Ectodermal cell (in vitro differentiated cells): ENCODE measurements around the gene PCNX2.

Source experiments
- H3K27ac ChIP-seq: 2 replicates; pipeline ENCODE4 v1.7.0; 2013; ENCODE audit warnings: mild to moderate bottlenecking, low read depth, low read length; ENCODE audit not compliant: insufficient read depth, poor library complexity, severe bottlenecking
- H3K27me3 ChIP-seq: 2 replicates; pipeline ENCODE4 v1.7.0; 2013; ENCODE audit warnings: mild to moderate bottlenecking, low read length; ENCODE audit not compliant: insufficient read depth, control insufficient read depth, poor library complexity, severe bottlenecking
- H3K36me3 ChIP-seq: one replicate; pipeline ENCODE4 v1.7.0; 2013; ENCODE audit warnings: low read length; ENCODE audit not compliant: control insufficient read depth, insufficient read depth
- H3K4me1 ChIP-seq: one replicate; pipeline ENCODE4 v1.7.0; 2013; ENCODE audit warnings: low read length; ENCODE audit not compliant: control insufficient read depth, insufficient read depth
- H3K4me3 ChIP-seq: 2 replicates; pipeline ENCODE4 v1.7.0; 2013; ENCODE audit warnings: low read depth, low read length, control low read depth; ENCODE audit not compliant: insufficient read depth
- H3K9me3 ChIP-seq: 2 replicates; pipeline ENCODE4 v1.7.0; 2013; ENCODE audit warnings: mild to moderate bottlenecking, low read length, moderate library complexity; ENCODE audit not compliant: control insufficient read depth
- WGBS, 2 experiments: methylation state at CpG; one replicate each; pipeline ENCODE4 v1.1.7; 2013; ENCODE audit warnings: missing lambda C conversion rate in 2 of 2; 5-methylcytosine and 5-hydroxymethylcytosine counted together

PCNX2 gene

GRCh38 chr1:232984577-232985425 is 310.7 kb downstream of the PCNX2 start:
- H3K9me3 ChIP-seq, result no peaks in the 10 kb centered on the region
- no peaks in the 10 kb centered on the region for H3K36me3 ChIP-seq
- no peaks in the 10 kb centered on the region for H3K27me3 ChIP-seq
- H3K4me3 ChIP-seq, result no peak overlapping the region
- no peak overlapping the region for H3K27ac ChIP-seq
- no peaks in the 10 kb centered on the region for H3K4me1 ChIP-seq
- WGBS, 2 experiments, result 94 to 95% methylated on average over 10 of the region's 10 CpGs

GRCh38 chr1:232983817-232984567 is 311.5 kb downstream of the PCNX2 start:
- Histone ChIP-seq H3K4me3 (no peak overlapping the region), H3K27ac (no peak overlapping the region), H3K4me1 (no peaks in the 10 kb centered on the region), H3K27me3 (no peaks in the 10 kb centered on the region), H3K36me3 (no peaks in the 10 kb centered on the region), H3K9me3 (no peaks in the 10 kb centered on the region)
- 90 to 96% methylated on average over 25 of the region's 25 CpGs for WGBS, 2 experiments

GRCh38 chr1:232983375-232983774 is 312.1 kb downstream of the PCNX2 start:
- Histone ChIP-seq H3K27ac (no peak overlapping the region), H3K4me3 (no peak overlapping the region), H3K36me3 (no peaks in the 10 kb centered on the region), H3K27me3 (no peaks in the 10 kb centered on the region), H3K9me3 (no peaks in the 10 kb centered on the region), H3K4me1 (no peaks in the 10 kb centered on the region)
- 95 to 96% methylated on average over 13 to 14 of the region's 14 CpGs for WGBS, 2 experiments

- Histone ChIP-seq H3K4me1 (no peaks in the 10 kb centered on the region), H3K36me3 (no peaks in the 10 kb centered on the region), H3K9me3 (no peaks in the 10 kb centered on the region), H3K27ac (no peak overlapping the region), H3K4me3 (no peak overlapping the region), H3K27me3 (no peaks in the 10 kb centered on the region)
- WGBS, 2 experiments, result 95% methylated on average over 13 of the region's 13 CpGs
These were observed 313.1 kb downstream of the PCNX2 start for GRCh38 chr1:232982238-232982944.

GRCh38 chr1:232980986-232981560 is 314.5 kb downstream of the PCNX2 start:
- Histone ChIP-seq H3K4me1 (no peaks in the 10 kb centered on the region), H3K27me3 (no peaks in the 10 kb centered on the region), H3K4me3 (no peak overlapping the region), H3K9me3 (no peaks in the 10 kb centered on the region), H3K36me3 (peaks cover 10% of the 10 kb centered on the region), H3K27ac (no peak overlapping the region)
- 91 to 98% methylated on average over 8 to 9 of the region's 9 CpGs for WGBS, 2 experiments

- no peaks in the 10 kb centered on the region for H3K27me3 ChIP-seq
- 80 to 83% methylated on average over 13 of the region's 13 CpGs for WGBS, 2 experiments
- no peak overlapping the region for H3K27ac ChIP-seq
- peaks cover 10% of the 10 kb centered on the region for H3K36me3 ChIP-seq
- H3K9me3 ChIP-seq, result no peaks in the 10 kb centered on the region
- H3K4me3 ChIP-seq, result no peak overlapping the region
- no peaks in the 10 kb centered on the region for H3K4me1 ChIP-seq
These were observed 315.1 kb downstream of the PCNX2 start for GRCh38 chr1:232980355-232980978.

GRCh38 chr1:232979558-232979957 is 316.0 kb downstream of the PCNX2 start:
- H3K36me3 ChIP-seq, result peaks cover 11% of the 10 kb centered on the region
- no peaks in the 10 kb centered on the region for H3K9me3 ChIP-seq
- 94 to 95% methylated on average over 6 of the region's 6 CpGs for WGBS, 2 experiments
- no peak overlapping the region for H3K4me3 ChIP-seq
- H3K27ac ChIP-seq, result no peak overlapping the region
- H3K27me3 ChIP-seq, result no peaks in the 10 kb centered on the region
- no peaks in the 10 kb centered on the region for H3K4me1 ChIP-seq

GRCh38 chr1:232978815-232979214 is 316.7 kb downstream of the PCNX2 start:
- no peaks in the 10 kb centered on the region for H3K4me1 ChIP-seq
- H3K9me3 ChIP-seq, result no peaks in the 10 kb centered on the region
- H3K4me3 ChIP-seq, result no peak overlapping the region
- no peaks in the 10 kb centered on the region for H3K27me3 ChIP-seq
- peaks cover 18% of the 10 kb centered on the region for H3K36me3 ChIP-seq
- no peak overlapping the region for H3K27ac ChIP-seq
- WGBS, 2 experiments, result 93 to 94% methylated on average over 4 of the region's 4 CpGs

- no peaks in the 10 kb centered on the region for H3K27me3 ChIP-seq
- no peaks in the 10 kb centered on the region for H3K9me3 ChIP-seq
- H3K4me1 ChIP-seq, result no peaks in the 10 kb centered on the region
- no peak overlapping the region for H3K27ac ChIP-seq
- 95% methylated on average over 8 of the region's 8 CpGs for WGBS, 2 experiments
- H3K4me3 ChIP-seq, result no peak overlapping the region
- H3K36me3 ChIP-seq, result peaks cover 25% of the 10 kb centered on the region
These were observed 317.4 kb downstream of the PCNX2 start for GRCh38 chr1:232978091-232978634.
